Fibroblast of skin of left quadriceps (primary cell): ENCODE data around the gene RAB10.
"Not testable (repeated sequence)": the region's sequence is repeated elsewhere in the genome, so short reads cannot be mapped to it uniquely, and the experiment has no call there.

ENCODE experiments used
- DNase-seq, 2 experiments: peaks; one replicate each; pipeline ENCODE4 v3.0.0-alpha.2; 2013; ENCODE audit warnings: low read depth in 2 of 2

Gene RAB10

GRCh38 chr2:26016012-26016705 is 17.7 kb upstream of the RAB10 start:
- DNase-seq, result no peak

DNA sequence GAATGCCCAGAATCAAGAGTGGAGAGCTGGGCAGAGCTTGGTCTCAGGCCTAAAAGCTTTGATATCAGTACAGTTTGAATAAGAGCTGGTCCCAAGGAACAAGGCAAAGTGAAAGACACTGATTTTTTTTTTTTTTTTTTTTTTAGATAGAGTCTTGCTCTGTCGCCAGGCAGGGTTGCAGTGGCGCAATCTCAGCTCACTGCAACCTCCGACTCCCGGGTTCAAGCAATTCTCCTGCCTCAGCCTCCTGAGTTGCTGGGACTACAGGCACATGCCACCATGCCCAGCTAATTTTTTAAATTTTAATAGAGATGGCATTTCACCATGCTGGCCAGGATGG is 17.2 kb upstream of the RAB10 start:
- not testable (repeated sequence) for DNase-seq

GRCh38 chr2:26017464-26018183 is 16.3 kb upstream of the RAB10 start:
- DNase-seq, result no peak

- no peak for DNase-seq
These were observed 15.5 kb upstream of the RAB10 start for GRCh38 chr2:26018184-26019055.

DNA sequence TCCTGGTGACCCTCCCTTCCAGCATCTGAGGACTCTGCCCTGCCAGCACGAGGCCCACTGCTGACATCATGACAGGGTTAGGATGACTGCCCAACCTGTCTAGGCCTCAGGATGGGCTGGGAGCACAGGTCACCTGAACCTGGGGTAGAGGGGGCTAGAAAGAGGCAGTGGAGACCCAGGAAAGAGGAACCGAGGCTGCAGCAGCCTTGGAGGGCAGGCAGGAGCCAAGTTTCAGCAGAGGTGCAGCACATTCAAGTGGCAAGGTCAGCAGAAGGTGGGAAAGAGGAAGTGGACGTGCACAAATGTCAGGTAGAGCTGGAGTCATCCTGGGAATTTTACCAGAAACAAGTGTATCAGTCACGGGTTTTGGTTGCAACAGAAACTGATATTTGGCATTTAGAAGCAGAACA is 13.6 kb upstream of the RAB10 start:
- no peak for DNase-seq

GRCh38 chr2:26024260-26024659 is 9.6 kb upstream of the RAB10 start:
- no peak for DNase-seq

DNA sequence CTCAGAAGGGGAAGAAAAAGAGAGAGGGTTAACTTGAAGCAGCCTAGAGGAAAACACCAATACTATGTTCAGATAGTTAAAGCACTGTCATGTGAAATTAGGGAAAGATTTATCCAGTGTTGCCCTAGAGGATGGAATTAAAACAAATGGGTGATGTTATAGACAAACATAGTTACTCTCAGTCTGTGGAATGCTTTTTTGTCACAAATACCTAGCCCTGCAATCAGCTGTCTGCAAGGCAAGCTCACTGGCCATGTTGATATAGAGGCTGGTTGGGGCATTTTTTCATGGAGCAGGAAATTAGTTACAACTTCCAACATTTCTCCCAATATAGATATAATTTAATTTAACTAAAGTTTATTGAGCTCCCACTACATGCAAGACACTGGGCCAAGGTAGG is 8.4 kb upstream of the RAB10 start:
- no peak for DNase-seq

DNA sequence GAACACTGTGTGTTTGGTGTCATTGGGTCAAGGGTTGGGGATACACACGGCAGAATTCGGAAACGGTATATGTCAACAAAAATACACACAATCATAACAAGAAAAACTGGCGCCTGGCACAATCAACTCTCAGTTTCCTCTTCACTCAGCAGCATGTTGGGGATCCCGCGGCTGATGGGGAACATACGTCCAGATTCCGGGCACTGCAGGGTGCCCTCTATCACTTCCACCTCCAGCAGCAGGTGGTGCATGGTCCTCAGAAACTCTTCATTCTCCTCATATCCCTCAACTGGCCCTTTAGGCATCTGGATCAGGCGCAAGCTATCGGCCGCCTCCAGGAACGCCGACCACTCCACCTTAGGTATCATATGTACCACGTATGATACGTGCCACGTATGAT is 5.8 kb upstream of the RAB10 start:
- not testable (repeated sequence) for DNase-seq

GRCh38 chr2:26032586-26033269 is 1.2 kb upstream of the RAB10 start:
- DNase-seq, result not testable (repeated sequence)

- DNase-seq, result no peak
These were observed 540 bp upstream of the RAB10 start for GRCh38 chr2:26033270-26033817.

GRCh38 chr2:26034637-26034992 is 731 bp downstream of the RAB10 start:
- DNase-seq, result no peak

DNA sequence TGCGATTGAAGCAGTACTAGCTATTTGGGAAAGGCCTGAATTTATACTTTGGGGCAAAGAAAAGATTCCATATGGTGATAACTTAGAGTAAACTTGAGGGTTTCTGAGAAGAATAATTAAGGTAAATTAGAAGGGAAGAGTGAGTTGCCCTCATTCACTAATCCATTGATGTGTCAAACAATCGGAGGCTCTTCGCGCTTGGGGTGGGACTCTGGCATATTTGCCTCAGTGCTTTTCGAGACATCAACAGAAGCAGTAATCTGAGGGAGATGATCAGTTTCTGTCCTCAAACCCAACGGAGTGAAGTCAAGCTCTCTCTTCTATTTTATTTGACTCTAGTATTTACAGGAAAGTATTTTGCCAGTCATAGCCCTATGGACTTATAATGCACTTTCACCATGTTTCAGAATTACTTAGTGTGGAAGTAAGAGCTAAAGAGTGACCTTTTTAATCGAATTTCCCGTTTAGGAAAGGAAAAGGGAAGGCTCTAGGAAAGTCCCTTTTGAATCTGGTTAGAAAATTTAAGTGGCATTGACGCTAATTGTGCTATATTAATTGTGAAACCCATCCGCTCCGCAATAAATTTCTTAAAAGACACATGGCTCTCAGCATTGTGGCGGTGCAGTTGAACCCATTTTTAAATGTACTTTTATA is 1.3 kb downstream of the RAB10 start:
- DNase-seq, result no peak

- peak in 1 of 2 experiments; percentile 11 for DNase-seq
These were observed 5.9 kb downstream of the RAB10 start for GRCh38 chr2:26039603-26040323.

DNA sequence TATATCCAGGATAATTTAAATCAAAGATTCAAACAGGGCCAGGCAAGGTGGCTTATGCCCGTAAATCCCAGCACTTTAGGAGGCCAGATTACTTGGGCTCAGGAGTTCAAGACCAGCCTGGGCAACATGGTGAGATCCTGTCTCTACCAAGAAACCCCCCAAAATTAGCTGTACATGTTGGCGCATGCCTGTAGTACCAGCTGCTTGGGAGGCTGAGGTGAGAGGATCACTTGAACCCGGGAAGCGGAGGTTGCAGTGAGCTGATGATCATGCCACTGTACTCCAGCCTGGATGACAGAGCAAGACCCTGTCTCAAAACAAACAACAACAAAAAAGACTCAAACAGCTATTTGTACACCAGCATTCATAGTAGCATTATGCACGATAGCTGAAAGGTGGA is 9.2 kb downstream of the RAB10 start:
- DNase-seq, result no peak

DNA sequence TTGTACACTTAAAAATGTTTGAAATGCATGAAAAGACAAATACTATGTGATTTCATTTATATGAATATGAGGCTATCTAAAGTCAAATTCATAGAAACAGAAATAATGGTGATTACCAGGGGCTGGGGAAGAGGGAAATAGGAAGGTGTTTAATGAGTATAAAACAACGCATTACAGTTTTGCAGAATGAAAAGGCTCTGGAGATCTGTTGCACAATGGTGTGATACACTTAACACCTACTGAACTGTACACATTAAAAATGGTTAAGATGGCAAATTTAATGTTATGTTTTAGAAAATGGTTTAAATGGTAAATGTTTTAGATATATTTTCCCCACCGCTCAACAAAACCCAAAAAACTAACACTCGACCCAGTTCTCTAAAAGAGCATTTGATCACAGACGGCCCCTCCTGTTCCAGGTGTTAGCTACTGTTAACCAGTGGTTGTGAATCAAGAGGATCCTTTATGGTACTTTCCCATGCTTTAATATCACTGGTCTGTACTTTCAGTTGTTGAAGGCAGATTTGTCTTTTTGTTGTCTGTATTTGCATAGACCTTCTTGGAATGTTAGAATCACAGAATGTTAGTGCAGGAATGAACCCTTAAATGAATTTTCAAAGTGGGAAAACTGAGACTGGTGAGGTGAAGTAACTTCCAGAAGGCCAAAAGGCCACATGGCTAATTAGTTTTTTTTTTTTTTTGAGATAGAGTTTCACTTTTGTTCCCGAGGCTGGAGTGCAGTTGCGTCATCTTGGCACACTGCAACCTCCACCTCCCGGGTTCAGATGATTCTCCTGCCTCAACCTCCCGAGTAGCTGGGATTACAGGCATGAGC is 10.2 kb downstream of the RAB10 start:
- DNase-seq, result no peak

DNA sequence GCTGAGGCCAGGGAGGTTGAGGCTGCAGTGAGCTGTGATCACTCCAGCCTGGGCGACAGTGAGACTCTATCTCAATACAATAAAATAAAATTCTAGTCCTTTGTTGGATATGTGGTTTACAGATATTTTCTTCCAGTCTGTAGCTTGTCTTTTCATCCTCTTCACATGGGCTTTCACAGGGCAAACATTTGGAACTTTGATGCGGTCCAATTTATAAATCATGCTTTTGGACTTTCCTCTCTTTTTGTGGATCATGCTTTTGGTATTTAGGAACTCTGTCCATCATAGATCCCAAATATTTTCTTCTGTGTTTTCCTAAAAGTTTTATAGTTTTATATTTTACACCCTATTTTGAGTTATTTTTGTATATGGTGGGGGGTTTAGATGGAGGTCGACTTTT is 14.9 kb downstream of the RAB10 start:
- DNase-seq, result no peak

GRCh38 chr2:26049641-26050040 is 15.8 kb downstream of the RAB10 start:
- no peak for DNase-seq

DNA sequence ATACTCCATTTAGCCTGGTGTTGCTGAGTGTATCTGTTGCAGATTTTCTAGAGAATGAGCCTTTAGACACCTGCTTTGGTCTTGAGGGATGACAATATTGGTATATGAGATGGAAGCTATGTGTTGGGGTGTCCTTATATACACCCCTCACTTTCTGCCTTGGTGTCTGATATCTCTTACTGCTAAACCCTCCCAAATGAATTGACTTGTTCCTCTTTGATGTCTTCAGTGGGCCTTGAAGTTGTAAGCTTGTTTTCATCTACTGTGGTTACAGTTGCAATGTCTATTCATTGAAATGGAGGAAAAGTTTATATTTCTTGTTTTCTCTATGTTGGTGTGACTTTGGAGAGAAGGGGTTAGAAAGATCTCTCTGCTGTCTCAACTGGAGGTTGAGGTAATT is 18.9 kb downstream of the RAB10 start:
- no peak for DNase-seq

DNA sequence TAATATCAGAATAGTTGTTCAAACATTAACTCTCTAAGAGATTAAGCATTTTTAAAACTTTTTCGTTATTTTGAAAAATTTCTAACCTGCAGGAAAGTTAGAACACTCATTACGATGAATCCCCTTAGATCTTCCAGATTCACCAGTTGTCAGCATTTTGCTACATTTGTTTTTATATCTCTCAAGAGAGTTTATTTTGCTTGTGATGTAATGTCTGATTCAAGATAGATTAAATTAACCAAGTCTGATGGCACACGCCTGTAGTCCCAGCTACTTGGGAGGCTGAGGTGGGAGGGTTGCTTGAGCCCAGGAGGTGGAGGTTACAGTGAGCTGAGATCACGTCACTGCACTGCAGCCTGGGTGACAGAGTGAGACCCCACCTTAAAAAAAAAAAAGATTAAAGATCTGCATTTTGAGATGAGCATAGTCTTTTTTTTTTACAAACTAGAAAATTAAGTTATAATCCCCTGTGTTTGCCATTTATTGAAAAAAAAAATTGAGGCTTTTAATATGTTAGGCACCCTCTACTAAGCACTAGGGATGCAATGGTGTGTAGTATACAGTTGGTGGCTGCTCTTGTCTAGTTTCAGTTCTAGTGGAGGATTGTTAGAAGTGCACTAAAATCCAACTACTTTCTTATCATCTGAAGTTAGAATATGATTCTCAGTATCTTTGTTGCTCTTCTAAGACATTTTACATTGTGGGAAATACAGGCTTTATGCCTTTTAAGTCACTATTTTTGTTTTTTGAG is 20.9 kb downstream of the RAB10 start:
- no peak for DNase-seq
